Stimulated activated naive CD8-positive, alpha-beta T cell treated with anti-CD3 and anti-CD28 coated beads, Interleukin-15, Interleukin-2, amounts not matched to agents 100 U/mL and 50 U/mL, for 24 hours (primary cell): ENCODE results near the gene SFSWAP.

Experiments used
- ATAC-seq: fragments of 150-1000 bp; cut with Tn5 transposase; one replicate; pipeline ENCODE4 v1.10.0; 2021
- DNase-seq: peaks from one replicate; pipeline ENCODE4 v3.0.0; 2021

SFSWAP gene

GRCh38 chr12:131816495-131816894 is 105.6 kb downstream of the SFSWAP start:
- no peak for DNase-seq
- no peak for ATAC-seq

GRCh38 chr12:131817241-131817640 is 106.4 kb downstream of the SFSWAP start:
- ATAC-seq (no peak), DNase-seq (no peak)

- DNase-seq (no peak), ATAC-seq (no peak)
Observed at GRCh38 chr12:131818821-131819585, 108.1 kb downstream of the SFSWAP start.

GRCh38 chr12:131824450-131824849 is 113.6 kb downstream of the SFSWAP start:
- ATAC-seq (no peak), DNase-seq (no peak)

- ATAC-seq: no peak
- DNase-seq: no peak
Observed at GRCh38 chr12:131825146-131825892, 114.4 kb downstream of the SFSWAP start.

GRCh38 chr12:131826097-131826928 is 115.4 kb downstream of the SFSWAP start:
- ATAC-seq (no peak), DNase-seq (no peak)

GRCh38 chr12:131827961-131828534 is 117.2 kb downstream of the SFSWAP start, which contains the start of gene MMP17:
Gene MMP17 (plus strand): TSS chr12:131828393. CDS start chr12:131828495, 102 bp downstream.
- ATAC-seq: peak; percentile 65
- peak; percentile 59 for DNase-seq

- peak; percentile 28 for DNase-seq
- ATAC-seq: peak; percentile 29
Observed at GRCh38 chr12:131828671-131829355, 117.9 kb downstream of the SFSWAP start.

- no peak for DNase-seq
- ATAC-seq: no peak
Observed at GRCh38 chr12:131829356-131829747, 118.5 kb downstream of the SFSWAP start.

- ATAC-seq: no peak
- DNase-seq: no peak
Observed at GRCh38 chr12:131829791-131830334, 119.0 kb downstream of the SFSWAP start.

- peak; percentile 46 for DNase-seq
Observed at GRCh38 chr12:131830335-131830913, 119.5 kb downstream of the SFSWAP start.

GRCh38 chr12:131830914-131831571 is 120.2 kb downstream of the SFSWAP start:
- DNase-seq (peak; percentile 29), ATAC-seq (no peak)

More at GRCh38 chr12:131830335-131830913, 119.5 kb downstream of the SFSWAP start:
- peak; percentile 29 for ATAC-seq

GRCh38 chr12:131831635-131832041 is 120.7 kb downstream of the SFSWAP start:
- DNase-seq (no peak), ATAC-seq (no peak)

- DNase-seq: no peak
- no peak for ATAC-seq
Observed at GRCh38 chr12:131832321-131833231, 121.7 kb downstream of the SFSWAP start.

GRCh38 chr12:131833288-131833895 is 122.5 kb downstream of the SFSWAP start:
- ATAC-seq (no peak), DNase-seq (no peak)

- DNase-seq (no peak), ATAC-seq (no peak)
Observed at GRCh38 chr12:131833896-131834641, 123.2 kb downstream of the SFSWAP start.

GRCh38 chr12:131834798-131835615 is 124.1 kb downstream of the SFSWAP start:
- ATAC-seq: no peak

More at GRCh38 chr12:131834798-131835615, 124.1 kb downstream of the SFSWAP start:
- no peak for DNase-seq
